HepG2 (cell line): Measurements from ENCODE around the gene LTA. TPM values are rescaled to one million over a fixed set of nuclear protein-coding genes. Genes with fewer than 3 reads are reported as not detected.

ENCODE experiments used
- ATAC-seq: fragments of 200-7000 bp; cut with Tn5 transposase; 3 replicates; pipeline ENCODE4 v1.9.1; 2020; ENCODE audit warnings: mild to moderate bottlenecking, moderate library complexity
- BruUV-seq: library from RNA; stranded (reverse); fragments of 400-500 nt; replicated peaks from 2 replicates; lab custom pipeline; 2021; lab: Mats Ljungman, UMichigan
- CTCF ChIA-PET: fragments of 300-600 bp; formaldehyde crosslinking; extraction: SDS; loops from one replicate; lab custom pipeline; 2021; ENCODE audit warnings: low total read pairs, inconsistent platforms, low intra/inter-chr PET ratio; lab: Yijun Ruan, JAX
- POLR2A ChIA-PET: fragments of 350-600 bp; sonication (Branson Sonifier 250); formaldehyde crosslinking; loops from one replicate; lab custom pipeline; 2020; ENCODE audit warnings: antibody characterized with exemption, inconsistent platforms; lab: Yijun Ruan, JAX
- DNase-seq: peaks from one replicate; pipeline ENCODE4 v3.0.0-alpha.2; 2015; ENCODE audit warnings: low spot score
- FAIRE-seq: peaks from 3 replicates; lab custom pipeline; 2011; peaks lifted over from hg19 to GRCh38; lab: Jason Lieb, UNC
- H2AFZ ChIP-seq: one replicate; pipeline ENCODE4 v1.6.1; 2011; ENCODE audit warnings: low read length, inconsistent platforms
- H3K27ac ChIP-seq: fragments of 300-600 bp; 3 replicates; pipeline ENCODE4 v1.8.0; 2011; ENCODE audit warnings: mixed run types, mild to moderate bottlenecking, mixed read lengths, low read length, inconsistent platforms; ENCODE audit not compliant: insufficient read depth; ENCODE audit errors: extremely low read length
- H3K27me3 ChIP-seq, 2 experiments: fragments of 200-600 bp in 1 of 2; 2 replicates in 1 of 2; 3 replicates in 1 of 2; pipeline versions ENCODE4 v1.6.0 to v1.8.0; 2011; ENCODE audit warnings: low read length in 2 of 2, mild to moderate bottlenecking in 2 of 2, moderate library complexity in 2 of 2, inconsistent platforms in 1 of 2; ENCODE audit not compliant: insufficient read depth in 2 of 2, control insufficient read depth in 1 of 2
- H3K36me3 ChIP-seq, 2 experiments: fragments of 200-600 bp in 1 of 2; replicated peaks in 1 of 2; 2 replicates in 1 of 2; 3 replicates in 1 of 2; pipeline versions ENCODE4 v1.5.1 to v1.8.0; 2011; ENCODE audit warnings: low read length in 2 of 2, inconsistent platforms in 1 of 2; ENCODE audit not compliant: insufficient read depth in 2 of 2, control insufficient read depth in 1 of 2
- H3K4me1 ChIP-seq: 2 replicates; pipeline ENCODE4 v1.5.1; 2012; ENCODE audit warnings: low read length, inconsistent platforms; ENCODE audit not compliant: insufficient read depth
- H3K4me2 ChIP-seq: 2 replicates; pipeline ENCODE4 v1.6.0; 2011; ENCODE audit warnings: low read depth, low read length, inconsistent platforms
- H3K4me3 ChIP-seq, 3 experiments: fragments of 200-600 bp in 1 of 3; sonication (generic), shearing (Covaris generic) in 1 of 3; replicated peaks in 1 of 3; 2 replicates each; pipeline ENCODE4 v1.5.1; 2011 to 2016; ENCODE audit warnings: low read length in 3 of 3, inconsistent platforms in 2 of 3, low read depth in 2 of 3, mild to moderate bottlenecking in 2 of 3, control low read depth in 1 of 3, mixed read lengths in 1 of 3; ENCODE audit not compliant: insufficient read depth in 1 of 3
- H3K79me2 ChIP-seq: one replicate; pipeline ENCODE4 v1.6.1; 2011; ENCODE audit warnings: low read length, inconsistent platforms; ENCODE audit not compliant: insufficient read depth
- H3K9ac ChIP-seq: 2 replicates; pipeline ENCODE4 v1.6.0; 2011; ENCODE audit warnings: mild to moderate bottlenecking, low read depth, low read length, inconsistent platforms; ENCODE audit not compliant: insufficient read depth
- H3K9me3 ChIP-seq: 2 replicates; pipeline ENCODE4 v1.5.1; 2012; ENCODE audit warnings: mild to moderate bottlenecking, low read length
- H4K20me1 ChIP-seq: 2 replicates; pipeline ENCODE4 v1.6.0; 2011; ENCODE audit warnings: inconsistent platforms, mild to moderate bottlenecking, low read length, moderate library complexity; ENCODE audit not compliant: insufficient read depth
- KDM5A ChIP-seq: fragments of 200-600 bp; sonication (generic); IDR thresholded peaks from 2 replicates; pipeline ENCODE4 v1.7.0; 2018; ENCODE audit warnings: antibody characterized with exemption, mild to moderate bottlenecking, low read length, borderline replicate concordance
- MYC ChIP-seq: sonication (generic); formaldehyde crosslinking; IDR thresholded peaks from 2 replicates; pipeline ENCODE4 v1.9.0; 2021; ENCODE audit warnings: missing genetic modification reagents, borderline replicate concordance
- WGBS: methylation state at CpG from one replicate; pipeline ENCODE4 v1.1.6; 2017; ENCODE audit warnings: low lambda C conversion rate; 5-methylcytosine and 5-hydroxymethylcytosine counted together
- in situ Hi-C: cut with HindIII; loops from 2 replicates; pipeline ENCODE4 v1.10.0; 2017; ENCODE audit warnings: low pct_unique_long_range_greater_than_20kb; ENCODE audit not compliant: extremely low pct_ligation_motif_present
- intact Hi-C: fragments of 100-400 bp; cut with micrococcal nuclease; formaldehyde crosslinking; loops from one replicate; pipeline ENCODE4 v1.10.0; 2022; ENCODE audit not compliant: unreplicated experiment
- polyA plus RNA-seq, 8 experiments: library from polyadenylated mRNA; depleted of rRNA in 3 of 8; stranded (reverse) in 7 of 8; unstranded in 1 of 8; fragments of >200 nt; fragmentation: Illumina TruSeq in 4 of 8; extraction: Trizol in 4 of 8; gene quantifications; 2 replicates each; pipeline versions ENCODE4 v1.2.1 to v1.2.3, GENCODE V29; 2011 to 2016; ENCODE audit warnings: low read depth in 4 of 8, missing spikeins in 1 of 8, mixed read lengths in 1 of 8; ENCODE audit not compliant: insufficient read depth in 1 of 8
- total RNA-seq, 5 experiments: library from RNA; depleted of rRNA; stranded (reverse); fragments of >200 nt; fragmentation: Illumina TruSeq; extraction: Trizol; gene quantifications; 2 replicates each; pipeline ENCODE4 v1.2.3, GENCODE V29; 2016; ENCODE audit warnings: low read depth in 1 of 5
- TF ChIP-seq, protein P1 (sequence below): sonication (generic); formaldehyde crosslinking; IDR thresholded peaks from 2 replicates; pipeline ENCODE4 v1.4.0; 2020; ENCODE audit warnings: mild to moderate bottlenecking, missing genetic modification reagents, borderline replicate concordance

LTA gene
- total and polyA plus RNA-seq, 2 of the 13 experiments (the other 11 are each of a cell fraction or from before 2014, with no cell fraction given): 0.09 TPM; not detected in 1

DNA sequence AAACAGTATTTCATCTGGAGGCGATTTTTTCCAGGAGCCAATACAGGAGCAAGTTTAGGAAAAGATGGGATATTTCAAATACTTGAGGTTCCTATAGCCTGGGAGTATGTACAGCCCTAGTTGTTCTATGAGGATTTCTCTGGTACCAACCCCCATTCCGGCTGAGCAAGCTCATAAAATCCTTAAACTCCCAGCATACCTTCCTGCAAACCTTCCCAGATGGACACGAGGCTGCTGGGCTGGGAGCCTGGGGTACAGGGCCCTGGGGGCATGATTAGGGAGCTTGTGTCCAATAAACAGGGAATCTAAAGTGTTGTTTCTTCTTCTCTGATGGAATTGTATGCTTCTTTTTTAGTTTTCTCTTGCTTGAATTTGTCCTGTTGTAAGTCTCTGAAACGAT lies 49.9 kb downstream of the LTA start:
- DNase-seq (no peak), FAIRE-seq (no peak), ATAC-seq (no peak)
- Histone ChIP-seq H4K20me1 (peaks cover 11% of the 10 kb centered on the region; the same call in 1 of the 2 replicates), H3K4me3 (peak overlapping the region; percentile 83 to 100 (median 99)), H3K9me3 (no peaks in the 10 kb centered on the region), H2AFZ (no peak overlapping the region), H3K27ac (peak overlapping the region; percentile 98), H3K4me1 (peaks cover 21% of the 10 kb centered on the region), H3K4me2 (peak overlapping the region; percentile 98), H3K36me3 (peaks cover 34 to 45% of the 10 kb centered on the region in 2 experiments), H3K79me2 (peaks cover 37% of the 10 kb centered on the region), H3K27me3 (no peaks in the 10 kb centered on the region; a peak in 1 of 5 replicates), H3K9ac (peak overlapping the region; percentile 97)
- TF ChIP-seq, protein P1, sequence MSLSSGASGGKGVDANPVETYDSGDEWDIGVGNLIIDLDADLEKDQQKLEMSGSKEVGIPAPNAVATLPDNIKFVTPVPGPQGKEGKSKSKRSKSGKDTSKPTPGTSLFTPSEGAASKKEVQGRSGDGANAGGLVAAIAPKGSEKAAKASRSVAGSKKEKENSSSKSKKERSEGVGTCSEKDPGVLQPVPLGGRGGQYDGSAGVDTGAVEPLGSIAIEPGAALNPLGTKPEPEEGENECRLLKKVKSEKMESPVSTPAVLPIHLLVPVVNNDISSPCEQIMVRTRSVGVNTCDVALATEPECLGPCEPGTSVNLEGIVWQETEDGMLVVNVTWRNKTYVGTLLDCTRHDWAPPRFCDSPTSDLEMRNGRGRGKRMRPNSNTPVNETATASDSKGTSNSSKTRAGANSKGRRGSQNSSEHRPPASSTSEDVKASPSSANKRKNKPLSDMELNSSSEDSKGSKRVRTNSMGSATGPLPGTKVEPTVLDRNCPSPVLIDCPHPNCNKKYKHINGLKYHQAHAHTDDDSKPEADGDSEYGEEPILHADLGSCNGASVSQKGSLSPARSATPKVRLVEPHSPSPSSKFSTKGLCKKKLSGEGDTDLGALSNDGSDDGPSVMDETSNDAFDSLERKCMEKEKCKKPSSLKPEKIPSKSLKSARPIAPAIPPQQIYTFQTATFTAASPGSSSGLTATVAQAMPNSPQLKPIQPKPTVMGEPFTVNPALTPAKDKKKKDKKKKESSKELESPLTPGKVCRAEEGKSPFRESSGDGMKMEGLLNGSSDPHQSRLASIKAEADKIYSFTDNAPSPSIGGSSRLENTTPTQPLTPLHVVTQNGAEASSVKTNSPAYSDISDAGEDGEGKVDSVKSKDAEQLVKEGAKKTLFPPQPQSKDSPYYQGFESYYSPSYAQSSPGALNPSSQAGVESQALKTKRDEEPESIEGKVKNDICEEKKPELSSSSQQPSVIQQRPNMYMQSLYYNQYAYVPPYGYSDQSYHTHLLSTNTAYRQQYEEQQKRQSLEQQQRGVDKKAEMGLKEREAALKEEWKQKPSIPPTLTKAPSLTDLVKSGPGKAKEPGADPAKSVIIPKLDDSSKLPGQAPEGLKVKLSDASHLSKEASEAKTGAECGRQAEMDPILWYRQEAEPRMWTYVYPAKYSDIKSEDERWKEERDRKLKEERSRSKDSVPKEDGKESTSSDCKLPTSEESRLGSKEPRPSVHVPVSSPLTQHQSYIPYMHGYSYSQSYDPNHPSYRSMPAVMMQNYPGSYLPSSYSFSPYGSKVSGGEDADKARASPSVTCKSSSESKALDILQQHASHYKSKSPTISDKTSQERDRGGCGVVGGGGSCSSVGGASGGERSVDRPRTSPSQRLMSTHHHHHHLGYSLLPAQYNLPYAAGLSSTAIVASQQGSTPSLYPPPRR: 0 out of 2 replicates have a peak, but pooled peaks have one; percentile 21
- TF ChIP-seq KDM5A: 0 out of 2 replicates have a peak, but pooled peaks have one; percentile 2
- TF ChIP-seq MYC (CRISPR knock-in tag): no peak
- WGBS: 29% methylated on average over 4 of the region's 4 CpGs
- intact Hi-C loops: loop anchor here (5.0 kb wide), 1 partner anchor 45 kb away; the partner anchor contains the start of genes CSNK2B and LY6G5B
- in situ Hi-C loops: no loop called here
- POLR2A ChIA-PET: interaction anchor here (0.5 to 4.8 kb wide), 9 partner anchors 11 to 208 kb away, joined by 3 to 78 read pairs (median 5); partner anchors contain the start of genes APOM, BAG6, C6orf47 and CSNK2B
- CTCF ChIA-PET: no interaction called here
- BruUV-seq: no TSS peak
